Measurements from ENCODE around the gene COQ8A. TPM values are rescaled to one million over a fixed set of nuclear protein-coding genes. Genes with fewer than 3 reads are reported as not detected.

COQ8A gene
- total and polyA plus RNA-seq, 2 donors from 2014 or later, result 29.4 to 44.1 TPM

DNA sequence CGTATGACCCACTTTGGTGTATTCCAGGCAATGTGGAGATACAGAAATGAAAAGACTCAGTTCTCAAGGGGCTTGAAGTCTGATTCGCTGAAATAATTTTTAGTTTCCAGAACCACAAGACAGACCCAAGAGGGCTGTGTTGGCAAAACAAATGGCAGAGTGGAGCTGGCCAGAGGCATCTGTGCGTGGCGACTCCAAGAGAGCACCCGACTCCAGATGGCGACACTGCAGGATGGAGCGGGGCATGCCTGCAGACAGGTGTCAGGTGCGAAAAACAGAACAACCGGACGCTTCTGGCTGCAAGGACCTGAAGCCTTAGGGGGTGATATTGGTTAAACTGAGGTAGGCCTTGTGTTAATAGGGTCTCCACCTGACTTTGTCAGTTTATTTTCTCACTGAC lies 31.7 kb upstream of the COQ8A start:
- DNase-seq (no peak), FAIRE-seq (no peak)
- Histone ChIP-seq H3K4me1 (ENCODE audit: control insufficient read depth in 2 of 3, insufficient read depth in 2 of 3, low read depth in 1 of 3, low read length in 3 of 3) (no peaks in the 10 kb centered on the region), H3K4me3 (ENCODE audit: low read length in 3 of 3) (no peak overlapping the region), H3K36me3 (ENCODE audit: control insufficient read depth in 2 of 3, insufficient read depth in 3 of 3, low read length in 3 of 3) (no peaks in the 10 kb centered on the region), H3K9ac (ENCODE audit: low read length in 3 of 3) (no peak overlapping the region), H3K27ac (ENCODE audit: low read depth in 2 of 2, low read length in 2 of 2) (no peak overlapping the region), H3K27me3 (ENCODE audit: control insufficient read depth, insufficient read depth, low read length) (no peaks in the 10 kb centered on the region), H3K9me3 (ENCODE audit: control insufficient read depth in 2 of 3, insufficient read depth in 1 of 3, low read length in 3 of 3) (no peaks in the 10 kb centered on the region)
- intact Hi-C loops (cut with DNase I), result no loop called here
- TF ChIP-seq, protein P1, sequence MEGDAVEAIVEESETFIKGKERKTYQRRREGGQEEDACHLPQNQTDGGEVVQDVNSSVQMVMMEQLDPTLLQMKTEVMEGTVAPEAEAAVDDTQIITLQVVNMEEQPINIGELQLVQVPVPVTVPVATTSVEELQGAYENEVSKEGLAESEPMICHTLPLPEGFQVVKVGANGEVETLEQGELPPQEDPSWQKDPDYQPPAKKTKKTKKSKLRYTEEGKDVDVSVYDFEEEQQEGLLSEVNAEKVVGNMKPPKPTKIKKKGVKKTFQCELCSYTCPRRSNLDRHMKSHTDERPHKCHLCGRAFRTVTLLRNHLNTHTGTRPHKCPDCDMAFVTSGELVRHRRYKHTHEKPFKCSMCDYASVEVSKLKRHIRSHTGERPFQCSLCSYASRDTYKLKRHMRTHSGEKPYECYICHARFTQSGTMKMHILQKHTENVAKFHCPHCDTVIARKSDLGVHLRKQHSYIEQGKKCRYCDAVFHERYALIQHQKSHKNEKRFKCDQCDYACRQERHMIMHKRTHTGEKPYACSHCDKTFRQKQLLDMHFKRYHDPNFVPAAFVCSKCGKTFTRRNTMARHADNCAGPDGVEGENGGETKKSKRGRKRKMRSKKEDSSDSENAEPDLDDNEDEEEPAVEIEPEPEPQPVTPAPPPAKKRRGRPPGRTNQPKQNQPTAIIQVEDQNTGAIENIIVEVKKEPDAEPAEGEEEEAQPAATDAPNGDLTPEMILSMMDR (IDR thresholded peaks at IDR 0.05; ENCODE audit: borderline replicate concordance, extremely low read depth, insufficient read depth), result no peak

DNA sequence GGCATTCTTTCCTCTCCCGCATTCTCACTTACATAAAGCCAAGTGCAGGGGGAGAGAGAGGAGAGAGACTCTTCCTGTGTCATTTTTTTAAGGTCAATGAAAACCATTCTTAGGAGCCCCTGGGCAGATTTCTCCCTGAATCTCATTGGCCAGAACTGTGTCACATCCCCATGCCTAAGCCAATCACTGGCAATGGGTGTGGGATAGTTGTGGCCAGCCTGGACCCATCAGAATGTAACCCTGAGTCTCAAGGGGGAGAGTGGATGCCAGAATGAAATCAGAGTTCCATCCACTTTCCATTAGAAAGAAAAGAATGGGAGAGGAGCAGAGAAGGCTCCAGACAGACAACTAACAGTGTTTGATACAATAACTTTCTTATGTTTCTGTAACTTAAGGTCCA lies 31.2 kb upstream of the COQ8A start:
- no peaks in the 10 kb centered on the region for H3K4me1 ChIP-seq (ENCODE audit: control insufficient read depth in 2 of 3, insufficient read depth in 2 of 3, low read depth in 1 of 3, low read length in 3 of 3)
- no peak for FAIRE-seq
- H3K36me3 ChIP-seq (ENCODE audit: control insufficient read depth in 2 of 3, insufficient read depth in 3 of 3, low read length in 3 of 3), result no peaks in the 10 kb centered on the region
- H3K27me3 ChIP-seq (ENCODE audit: control insufficient read depth, insufficient read depth, low read length), result no peaks in the 10 kb centered on the region
- H3K4me3 ChIP-seq (ENCODE audit: low read length in 3 of 3), result no peak overlapping the region
- no peaks in the 10 kb centered on the region for H3K9me3 ChIP-seq (ENCODE audit: control insufficient read depth in 2 of 3, insufficient read depth in 1 of 3, low read length in 3 of 3)
- TF ChIP-seq, protein P1 (IDR thresholded peaks at IDR 0.05; ENCODE audit: borderline replicate concordance, extremely low read depth, insufficient read depth), result no peak
- DNase-seq, result peak in 1 of 5 donors; percentile 48
- H3K9ac ChIP-seq (ENCODE audit: low read length in 3 of 3), result no peak overlapping the region
- no peak overlapping the region for H3K27ac ChIP-seq (ENCODE audit: low read depth in 2 of 2, low read length in 2 of 2)
- intact Hi-C loops (cut with DNase I), result no loop called here

DNA sequence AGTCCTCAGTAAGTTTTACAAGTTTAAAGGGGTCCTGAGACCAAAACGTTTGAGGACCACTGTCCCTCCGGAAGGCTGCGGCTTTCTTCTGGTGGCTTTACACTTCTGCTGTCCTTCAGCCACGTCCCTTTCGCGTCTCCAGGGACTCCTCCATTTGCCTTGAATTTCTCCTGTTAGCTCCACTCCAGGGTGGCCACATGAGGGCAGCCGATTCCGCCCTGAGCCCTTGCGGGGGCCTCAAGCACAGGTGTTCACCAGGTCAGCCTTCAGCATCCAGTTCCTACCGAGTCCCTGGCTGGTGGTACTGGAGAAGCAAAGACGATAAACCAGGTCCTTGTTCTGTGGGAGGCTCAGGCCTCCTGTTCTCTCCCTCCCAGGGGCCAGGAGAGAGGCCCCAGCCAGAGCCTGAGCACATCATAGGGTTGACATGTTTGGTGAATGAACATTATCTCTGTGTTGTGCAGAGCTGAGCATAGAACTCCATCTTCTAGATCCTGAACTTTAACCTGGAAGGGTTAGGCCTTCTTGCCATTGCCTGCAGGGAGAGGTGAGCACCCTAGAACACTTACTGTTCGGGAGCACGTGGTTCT lies 27.4 kb upstream of the COQ8A start:
- intact Hi-C loops (cut with DNase I), result no loop called here
- H3K27ac ChIP-seq (ENCODE audit: low read depth in 2 of 2, low read length in 2 of 2), result no peak overlapping the region
- TF ChIP-seq, protein P1 (IDR thresholded peaks at IDR 0.05; ENCODE audit: borderline replicate concordance, extremely low read depth, insufficient read depth), result peak; percentile 76
- H3K9me3 ChIP-seq (ENCODE audit: control insufficient read depth in 2 of 3, insufficient read depth in 1 of 3, low read length in 3 of 3), result no peaks in the 10 kb centered on the region
- FAIRE-seq (no peak), DNase-seq (peak in 4 of 5 donors; percentile 75 to 81 (median 80))
- H3K36me3 ChIP-seq (ENCODE audit: control insufficient read depth in 2 of 3, insufficient read depth in 3 of 3, low read length in 3 of 3), result no peaks in the 10 kb centered on the region
- no peaks in the 10 kb centered on the region for H3K4me1 ChIP-seq (ENCODE audit: control insufficient read depth in 2 of 3, insufficient read depth in 2 of 3, low read depth in 1 of 3, low read length in 3 of 3)
- no peak overlapping the region for H3K9ac ChIP-seq (ENCODE audit: low read length in 3 of 3)
- no peaks in the 10 kb centered on the region for H3K27me3 ChIP-seq (ENCODE audit: control insufficient read depth, insufficient read depth, low read length)
- no peak overlapping the region for H3K4me3 ChIP-seq (ENCODE audit: low read length in 3 of 3)

DNA sequence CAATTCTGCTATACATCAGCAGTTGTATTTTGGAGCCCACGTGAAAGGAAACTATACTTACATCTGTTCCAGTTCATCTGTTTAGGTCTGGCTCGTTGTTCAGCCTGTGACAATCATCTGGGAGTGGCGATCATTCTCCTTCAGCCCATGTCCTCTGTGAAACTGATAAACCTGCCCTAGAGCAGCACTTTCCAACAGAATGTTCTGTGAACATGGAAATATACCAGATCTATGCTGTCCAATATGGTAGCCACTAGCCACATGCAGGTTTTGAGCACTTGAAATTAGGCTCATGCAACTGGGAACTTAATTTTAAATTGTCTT lies 24.5 kb upstream of the COQ8A start:
- no peak overlapping the region for H3K9ac ChIP-seq (ENCODE audit: low read length in 3 of 3)
- H3K27ac ChIP-seq (ENCODE audit: low read depth in 2 of 2, low read length in 2 of 2), result no peak overlapping the region
- H3K4me1 ChIP-seq (ENCODE audit: control insufficient read depth in 2 of 3, insufficient read depth in 2 of 3, low read depth in 1 of 3, low read length in 3 of 3), result no peaks in the 10 kb centered on the region
- TF ChIP-seq, protein P1 (IDR thresholded peaks at IDR 0.05; ENCODE audit: borderline replicate concordance, extremely low read depth, insufficient read depth), result no peak
- no peaks in the 10 kb centered on the region for H3K27me3 ChIP-seq (ENCODE audit: control insufficient read depth, insufficient read depth, low read length)
- intact Hi-C loops (cut with DNase I), result no loop called here
- no peak overlapping the region for H3K4me3 ChIP-seq (ENCODE audit: low read length in 3 of 3)
- H3K36me3 ChIP-seq (ENCODE audit: control insufficient read depth in 2 of 3, insufficient read depth in 3 of 3, low read length in 3 of 3), result no peaks in the 10 kb centered on the region
- H3K9me3 ChIP-seq (ENCODE audit: control insufficient read depth in 2 of 3, insufficient read depth in 1 of 3, low read length in 3 of 3), result no peaks in the 10 kb centered on the region
- no peak for FAIRE-seq
- no peak for DNase-seq
